Medulla oblongata (tissue), 1 donor: ENCODE results near the gene GALNT14.

Experiments used
- DNase-seq: peaks from one replicate; pipeline ENCODE4 v3.0.0-alpha.2; 2015; ENCODE audit errors: extremely low spot score

Gene GALNT14

GRCh38 chr2:31011587-31011986, 126.7 kb downstream of the GALNT14 start:
- no peak for DNase-seq

- no peak for DNase-seq
Measured at GRCh38 chr2:31008561-31009114, 129.6 kb downstream of the GALNT14 start.

- no peak for DNase-seq
Measured at GRCh38 chr2:31004257-31004656, 134.0 kb downstream of the GALNT14 start.

- no peak for DNase-seq
Measured at GRCh38 chr2:31003749-31004148, 134.5 kb downstream of the GALNT14 start.

GRCh38 chr2:31002537-31003150, 135.6 kb downstream of the GALNT14 start:
- DNase-seq, result no peak

GRCh38 chr2:31000970-31001369, 137.3 kb downstream of the GALNT14 start:
- DNase-seq, result no peak

GRCh38 chr2:30998672-30999071, 139.6 kb downstream of the GALNT14 start:
- no peak for DNase-seq

GRCh38 chr2:30997979-30998378, 140.3 kb downstream of the GALNT14 start:
- DNase-seq, result no peak

GRCh38 chr2:30994227-30995056, 143.8 kb downstream of the GALNT14 start:
- DNase-seq, result no peak

GRCh38 chr2:30992781-30993180, 145.5 kb downstream of the GALNT14 start:
- DNase-seq, result no peak

GRCh38 chr2:30990671-30991070, 147.6 kb downstream of the GALNT14 start:
- DNase-seq, result no peak

GRCh38 chr2:30990176-30990575, 148.1 kb downstream of the GALNT14 start:
- DNase-seq, result no peak

- DNase-seq, result no peak
Measured at GRCh38 chr2:30989746-30990145, 148.5 kb downstream of the GALNT14 start.

GRCh38 chr2:30987566-30987965, 150.7 kb downstream of the GALNT14 start:
- DNase-seq, result no peak

GRCh38 chr2:30986231-30986580, 152.0 kb downstream of the GALNT14 start:
- DNase-seq, result no peak

GRCh38 chr2:30985493-30986230, 152.6 kb downstream of the GALNT14 start:
- DNase-seq, result no peak

GRCh38 chr2:30984148-30984547, 154.1 kb downstream of the GALNT14 start:
- no peak for DNase-seq

GRCh38 chr2:30981510-30981909, 156.7 kb downstream of the GALNT14 start:
- no peak for DNase-seq

GRCh38 chr2:30981096-30981495, 157.1 kb downstream of the GALNT14 start:
- DNase-seq, result no peak

- no peak for DNase-seq
Measured at GRCh38 chr2:30979822-30980245, 158.4 kb downstream of the GALNT14 start.

- no peak for DNase-seq
Measured at GRCh38 chr2:30978854-30979253, 159.4 kb downstream of the GALNT14 start.

- DNase-seq, result no peak
Measured at GRCh38 chr2:30978044-30978443, 160.2 kb downstream of the GALNT14 start.
